ENCODE data around the gene FOCAD.
A peak's percentile ranks its signal among the peaks of the same experiment; 100 is the strongest.

- TF ChIP-seq EZH2 (IDR thresholded peaks at IDR 0.05; ENCODE audit: borderline replicate concordance, insufficient read depth, low read depth, low read length, poor library complexity, severe bottlenecking), result no peak
- TF ChIP-seq, protein P1, sequence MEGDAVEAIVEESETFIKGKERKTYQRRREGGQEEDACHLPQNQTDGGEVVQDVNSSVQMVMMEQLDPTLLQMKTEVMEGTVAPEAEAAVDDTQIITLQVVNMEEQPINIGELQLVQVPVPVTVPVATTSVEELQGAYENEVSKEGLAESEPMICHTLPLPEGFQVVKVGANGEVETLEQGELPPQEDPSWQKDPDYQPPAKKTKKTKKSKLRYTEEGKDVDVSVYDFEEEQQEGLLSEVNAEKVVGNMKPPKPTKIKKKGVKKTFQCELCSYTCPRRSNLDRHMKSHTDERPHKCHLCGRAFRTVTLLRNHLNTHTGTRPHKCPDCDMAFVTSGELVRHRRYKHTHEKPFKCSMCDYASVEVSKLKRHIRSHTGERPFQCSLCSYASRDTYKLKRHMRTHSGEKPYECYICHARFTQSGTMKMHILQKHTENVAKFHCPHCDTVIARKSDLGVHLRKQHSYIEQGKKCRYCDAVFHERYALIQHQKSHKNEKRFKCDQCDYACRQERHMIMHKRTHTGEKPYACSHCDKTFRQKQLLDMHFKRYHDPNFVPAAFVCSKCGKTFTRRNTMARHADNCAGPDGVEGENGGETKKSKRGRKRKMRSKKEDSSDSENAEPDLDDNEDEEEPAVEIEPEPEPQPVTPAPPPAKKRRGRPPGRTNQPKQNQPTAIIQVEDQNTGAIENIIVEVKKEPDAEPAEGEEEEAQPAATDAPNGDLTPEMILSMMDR (IDR thresholded peaks at IDR 0.05), result peak; percentile 88
These were observed 257.2 kb downstream of the FOCAD start for GRCh38 chr9:20941174-20941690.
